ENCODE data around the gene ENO2. TPM values are rescaled to one million over a fixed set of nuclear protein-coding genes. Genes with fewer than 3 reads are reported as not detected.
"Not testable (repeated sequence)": the region's sequence is repeated elsewhere in the genome, so short reads cannot be mapped to it uniquely, and the experiment has no call there.

ENO2 gene
- total RNA-seq, 1 donor from 2014 or later = 182 TPM

DNA sequence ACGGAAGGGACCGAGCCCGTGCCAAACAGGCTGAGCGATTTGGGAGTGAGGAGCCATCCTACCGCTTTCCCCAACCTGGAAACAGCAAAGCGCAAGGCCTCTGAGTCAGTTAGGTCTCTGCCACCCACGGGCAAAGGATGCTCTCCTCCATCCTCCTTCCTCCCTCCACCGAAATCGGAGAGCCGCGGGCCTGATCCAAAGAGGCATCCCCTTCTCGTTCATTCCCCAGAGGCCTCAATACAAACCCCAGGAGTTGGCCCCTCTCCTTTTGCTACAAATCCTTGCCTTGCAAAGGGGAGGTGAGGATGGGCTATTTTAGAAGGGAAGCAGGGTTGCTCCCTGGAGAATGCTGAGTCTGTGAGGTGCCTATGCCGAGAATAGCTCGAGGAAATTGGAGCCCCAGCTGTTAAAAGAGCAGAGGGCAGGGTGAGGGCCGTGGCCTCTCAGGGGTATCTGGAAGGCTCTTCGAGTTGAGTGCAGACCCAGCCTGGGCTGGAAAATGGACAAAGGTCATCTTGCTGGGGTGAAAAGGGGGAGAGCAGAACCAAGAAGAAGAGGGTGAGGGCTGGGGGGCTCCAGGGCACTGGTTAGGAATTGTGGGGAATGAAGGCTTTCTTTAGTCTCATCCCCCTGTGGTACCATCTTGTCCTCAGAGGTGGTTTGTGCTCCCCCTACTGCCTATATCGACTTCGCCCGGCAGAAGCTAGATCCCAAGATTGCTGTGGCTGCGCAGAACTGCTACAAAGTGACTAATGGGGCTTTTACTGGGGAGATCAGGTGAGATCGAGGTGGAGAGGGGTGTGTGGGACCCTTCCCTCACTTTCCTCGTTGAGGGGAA is 46.0 kb upstream of the ENO2 start:
- peaks cover 24% of the 10 kb centered on the region for H3K4me1 Mint-ChIP-seq (ENCODE audit: low read depth, unreplicated experiment)
- H3K27me3 Mint-ChIP-seq (ENCODE audit: unreplicated experiment) = peaks cover 17% of the 10 kb centered on the region
- TF ChIP-seq CTCF (IDR thresholded peaks at IDR 0.05; ENCODE audit: partially characterized antibody, unreplicated experiment) = no peak
- DNase-seq = peak; percentile 41
- H3K36me3 Mint-ChIP-seq (ENCODE audit: unreplicated experiment) = peaks cover 1% of the 10 kb centered on the region
- H3K4me3 Mint-ChIP-seq (ENCODE audit: unreplicated experiment) = peak overlapping the region; percentile 91
- peak overlapping the region; percentile 85 for H3K27ac Mint-ChIP-seq (ENCODE audit: unreplicated experiment)
- H3K9me3 Mint-ChIP-seq (ENCODE audit: unreplicated experiment) = peaks cover 26% of the 10 kb centered on the region

GRCh38 chr12:6869049-6870021 is 45.0 kb upstream of the ENO2 start:
- peaks cover 17% of the 10 kb centered on the region for H3K27me3 Mint-ChIP-seq (ENCODE audit: unreplicated experiment)
- peaks cover 24% of the 10 kb centered on the region for H3K4me1 Mint-ChIP-seq (ENCODE audit: low read depth, unreplicated experiment)
- TF ChIP-seq CTCF (IDR thresholded peaks at IDR 0.05; ENCODE audit: partially characterized antibody, unreplicated experiment) = peak; percentile 91
- peak; percentile 93 for DNase-seq
- H3K27ac Mint-ChIP-seq (ENCODE audit: unreplicated experiment) = peak overlapping the region; percentile 85
- H3K4me3 Mint-ChIP-seq (ENCODE audit: unreplicated experiment) = peak overlapping the region; percentile 91
- peaks cover 31% of the 10 kb centered on the region for H3K9me3 Mint-ChIP-seq (ENCODE audit: unreplicated experiment)
- no peaks in the 10 kb centered on the region for H3K36me3 Mint-ChIP-seq (ENCODE audit: unreplicated experiment)

- H3K36me3 Mint-ChIP-seq (ENCODE audit: unreplicated experiment); DNase-seq: not testable (repeated sequence)
- Mint-ChIP-seq H3K4me3 (ENCODE audit: unreplicated experiment) (peak overlapping the region; percentile 91), H3K4me1 (ENCODE audit: low read depth, unreplicated experiment) (peaks cover 24% of the 10 kb centered on the region), H3K27ac (ENCODE audit: unreplicated experiment) (peak overlapping the region; percentile 74), H3K9me3 (ENCODE audit: unreplicated experiment) (peaks cover 28% of the 10 kb centered on the region), H3K27me3 (ENCODE audit: unreplicated experiment) (peaks cover 17% of the 10 kb centered on the region)
Measured at GRCh38 chr12:6870304-6870703, 44.1 kb upstream of the ENO2 start.

- Mint-ChIP-seq H3K4me3 (ENCODE audit: unreplicated experiment) (peak overlapping the region; percentile 89), H3K27ac (ENCODE audit: unreplicated experiment) (peak overlapping the region; percentile 78), H3K27me3 (ENCODE audit: unreplicated experiment) (peaks cover 21% of the 10 kb centered on the region), H3K4me1 (ENCODE audit: low read depth, unreplicated experiment) (peaks cover 23% of the 10 kb centered on the region), H3K9me3 (ENCODE audit: unreplicated experiment) (peaks cover 26% of the 10 kb centered on the region), H3K36me3 (ENCODE audit: unreplicated experiment) (no peaks in the 10 kb centered on the region)
- no peak for DNase-seq
- TF ChIP-seq CTCF (IDR thresholded peaks at IDR 0.05; ENCODE audit: partially characterized antibody, unreplicated experiment) = no peak
Measured at GRCh38 chr12:6871052-6871957, 43.1 kb upstream of the ENO2 start.

Measured in glutamatergic neuron (in vitro differentiated cells).